Measurements from ENCODE around the gene ACOXL.

Gene ACOXL

DNA sequence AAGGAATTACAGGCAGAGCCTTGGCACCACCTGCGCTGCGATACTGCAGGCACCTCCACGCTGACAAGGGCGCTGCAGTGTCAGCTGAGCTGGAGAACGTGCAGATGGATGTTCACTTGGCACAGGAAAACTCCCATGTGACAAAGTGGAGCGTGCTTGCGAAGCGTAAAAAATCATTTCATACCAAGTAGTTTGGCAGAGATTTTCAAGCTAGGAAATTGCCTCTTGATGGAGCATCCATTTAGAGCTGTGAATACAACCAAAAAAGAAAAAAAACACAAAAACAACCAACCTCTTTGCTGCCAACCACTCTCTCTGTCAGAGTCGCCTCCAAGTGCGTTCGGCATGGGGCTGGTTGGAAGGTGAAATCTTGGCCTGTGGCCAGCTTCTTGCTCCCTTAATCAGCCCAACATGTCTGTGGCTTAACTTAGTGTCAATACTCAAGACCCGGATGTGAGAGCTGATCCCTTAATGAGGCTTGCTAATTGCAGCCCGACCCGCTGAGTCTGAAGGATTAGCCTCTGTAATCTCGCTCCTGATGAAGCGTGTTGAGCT lies 38.1 kb downstream of the ACOXL start:
- Histone ChIP-seq H3K36me3 (ENCODE audit: control insufficient read depth, insufficient read depth, low read length) (no peaks in the 10 kb centered on the region), H3K27me3 (replicated peaks; ENCODE audit: control insufficient read depth, insufficient read depth, low read length) (no peaks in the 10 kb centered on the region; the same call in none of the 2 replicates), H3K4me3 (replicated peaks; ENCODE audit: low read depth, low read length) (no peak overlapping the region)
- no peak for DNase-seq (ENCODE audit: extremely low read depth, insufficient read length)
- TF ChIP-seq, protein P1, sequence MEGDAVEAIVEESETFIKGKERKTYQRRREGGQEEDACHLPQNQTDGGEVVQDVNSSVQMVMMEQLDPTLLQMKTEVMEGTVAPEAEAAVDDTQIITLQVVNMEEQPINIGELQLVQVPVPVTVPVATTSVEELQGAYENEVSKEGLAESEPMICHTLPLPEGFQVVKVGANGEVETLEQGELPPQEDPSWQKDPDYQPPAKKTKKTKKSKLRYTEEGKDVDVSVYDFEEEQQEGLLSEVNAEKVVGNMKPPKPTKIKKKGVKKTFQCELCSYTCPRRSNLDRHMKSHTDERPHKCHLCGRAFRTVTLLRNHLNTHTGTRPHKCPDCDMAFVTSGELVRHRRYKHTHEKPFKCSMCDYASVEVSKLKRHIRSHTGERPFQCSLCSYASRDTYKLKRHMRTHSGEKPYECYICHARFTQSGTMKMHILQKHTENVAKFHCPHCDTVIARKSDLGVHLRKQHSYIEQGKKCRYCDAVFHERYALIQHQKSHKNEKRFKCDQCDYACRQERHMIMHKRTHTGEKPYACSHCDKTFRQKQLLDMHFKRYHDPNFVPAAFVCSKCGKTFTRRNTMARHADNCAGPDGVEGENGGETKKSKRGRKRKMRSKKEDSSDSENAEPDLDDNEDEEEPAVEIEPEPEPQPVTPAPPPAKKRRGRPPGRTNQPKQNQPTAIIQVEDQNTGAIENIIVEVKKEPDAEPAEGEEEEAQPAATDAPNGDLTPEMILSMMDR (IDR thresholded peaks at IDR 0.05; ENCODE audit: insufficient read depth, low read length, poor library complexity, severe bottlenecking) = no peak

DNA sequence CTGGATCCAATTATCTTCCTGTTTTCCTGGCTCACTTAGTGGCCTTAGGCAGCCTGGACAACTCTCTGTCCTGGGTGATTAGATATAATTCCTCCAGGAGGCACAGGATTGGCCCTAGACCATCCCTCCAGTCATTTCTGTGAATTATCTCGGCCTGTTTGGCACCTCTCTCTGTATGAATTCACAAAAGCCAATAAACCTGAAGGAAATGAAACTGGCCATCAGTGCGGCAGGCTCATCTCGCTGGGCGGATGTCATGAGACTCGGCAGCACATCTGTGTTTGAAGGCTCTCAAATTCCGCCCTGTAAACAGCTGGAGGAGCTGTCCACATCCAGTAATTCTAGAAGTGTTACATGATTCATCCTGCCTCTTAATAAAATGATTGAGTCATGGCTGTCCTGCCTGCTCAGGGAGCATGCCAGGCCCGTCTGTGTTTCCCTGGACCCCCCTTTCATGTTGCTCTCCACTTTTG lies 38.6 kb downstream of the ACOXL start:
- Histone ChIP-seq H3K4me3 (replicated peaks; ENCODE audit: low read depth, low read length) (no peak overlapping the region), H3K36me3 (ENCODE audit: control insufficient read depth, insufficient read depth, low read length) (no peaks in the 10 kb centered on the region), H3K27me3 (replicated peaks; ENCODE audit: control insufficient read depth, insufficient read depth, low read length) (no peaks in the 10 kb centered on the region; the same call in none of the 2 replicates)
- TF ChIP-seq, protein P1 (IDR thresholded peaks at IDR 0.05; ENCODE audit: insufficient read depth, low read length, poor library complexity, severe bottlenecking) = no peak
- DNase-seq (ENCODE audit: extremely low read depth, insufficient read length) = no peak

DNA sequence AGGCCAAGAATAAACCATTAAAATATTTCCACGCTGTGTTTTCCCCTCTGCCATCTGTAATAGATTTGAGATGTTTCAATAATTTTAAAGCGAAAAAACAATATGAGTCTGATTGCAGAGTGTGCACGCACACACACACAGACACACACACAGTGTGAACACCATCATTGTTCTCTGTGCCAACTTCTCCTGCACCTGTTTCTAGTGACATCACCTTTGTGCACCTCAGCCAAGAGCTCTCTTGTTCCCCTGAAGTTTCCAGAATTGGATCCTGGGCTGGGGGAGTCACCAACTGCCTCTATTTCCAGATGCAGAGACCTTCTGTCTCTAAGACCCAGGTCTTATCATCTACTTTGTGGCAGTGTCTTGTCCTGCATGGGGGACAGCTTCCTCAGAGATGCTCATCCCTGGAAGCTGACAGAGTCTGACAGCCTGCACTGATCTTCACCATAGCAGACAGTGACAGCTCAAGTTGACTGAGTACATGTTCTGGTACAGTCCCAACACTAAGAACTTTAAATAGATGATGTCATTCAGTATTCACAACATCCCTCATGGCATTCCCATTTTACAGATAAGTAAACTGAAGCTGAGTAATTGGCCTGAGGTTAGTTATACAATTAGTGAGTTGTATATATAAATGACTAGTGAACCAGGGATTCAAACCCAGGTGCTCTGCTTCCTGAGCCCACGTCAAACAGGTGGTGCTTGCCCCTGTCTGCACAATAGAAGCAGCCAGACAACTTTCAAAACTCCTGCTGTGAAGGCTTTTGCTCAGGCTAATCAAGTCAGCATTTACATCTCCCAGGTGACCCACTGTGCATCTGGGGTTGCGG lies 39.4 kb downstream of the ACOXL start:
- DNase-seq (ENCODE audit: extremely low read depth, insufficient read length) = no peak
- no peaks in the 10 kb centered on the region; the same call in none of the 2 replicates for H3K27me3 ChIP-seq (replicated peaks; ENCODE audit: control insufficient read depth, insufficient read depth, low read length)
- no peak overlapping the region for H3K4me3 ChIP-seq (replicated peaks; ENCODE audit: low read depth, low read length)
- TF ChIP-seq, protein P1 (IDR thresholded peaks at IDR 0.05; ENCODE audit: insufficient read depth, low read length, poor library complexity, severe bottlenecking) = no peak
- H3K36me3 ChIP-seq (ENCODE audit: control insufficient read depth, insufficient read depth, low read length) = no peaks in the 10 kb centered on the region

DNA sequence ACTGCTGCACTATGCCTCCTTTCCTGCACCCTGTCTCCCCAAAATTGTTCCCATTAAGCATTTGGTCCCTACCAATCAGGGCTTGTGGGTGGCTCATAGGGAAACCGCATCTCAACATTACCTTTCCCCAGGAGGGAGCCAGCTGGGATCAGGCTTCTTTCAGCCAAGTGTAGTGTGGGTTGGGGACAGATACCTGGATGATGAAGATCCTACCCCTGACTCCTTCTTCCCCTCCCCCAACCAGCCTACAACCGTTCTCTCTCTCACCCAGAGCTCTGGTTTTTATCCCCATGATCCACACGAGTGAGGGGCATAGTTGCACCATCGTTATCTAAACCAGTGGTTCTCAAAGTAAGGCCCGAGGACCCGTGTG lies 40.0 kb downstream of the ACOXL start:
- Histone ChIP-seq H3K27me3 (replicated peaks; ENCODE audit: control insufficient read depth, insufficient read depth, low read length) (no peaks in the 10 kb centered on the region; the same call in none of the 2 replicates), H3K36me3 (ENCODE audit: control insufficient read depth, insufficient read depth, low read length) (no peaks in the 10 kb centered on the region), H3K4me3 (replicated peaks; ENCODE audit: low read depth, low read length) (no peak overlapping the region)
- DNase-seq (ENCODE audit: extremely low read depth, insufficient read length) = no peak
- TF ChIP-seq, protein P1 (IDR thresholded peaks at IDR 0.05; ENCODE audit: insufficient read depth, low read length, poor library complexity, severe bottlenecking) = no peak

DNA sequence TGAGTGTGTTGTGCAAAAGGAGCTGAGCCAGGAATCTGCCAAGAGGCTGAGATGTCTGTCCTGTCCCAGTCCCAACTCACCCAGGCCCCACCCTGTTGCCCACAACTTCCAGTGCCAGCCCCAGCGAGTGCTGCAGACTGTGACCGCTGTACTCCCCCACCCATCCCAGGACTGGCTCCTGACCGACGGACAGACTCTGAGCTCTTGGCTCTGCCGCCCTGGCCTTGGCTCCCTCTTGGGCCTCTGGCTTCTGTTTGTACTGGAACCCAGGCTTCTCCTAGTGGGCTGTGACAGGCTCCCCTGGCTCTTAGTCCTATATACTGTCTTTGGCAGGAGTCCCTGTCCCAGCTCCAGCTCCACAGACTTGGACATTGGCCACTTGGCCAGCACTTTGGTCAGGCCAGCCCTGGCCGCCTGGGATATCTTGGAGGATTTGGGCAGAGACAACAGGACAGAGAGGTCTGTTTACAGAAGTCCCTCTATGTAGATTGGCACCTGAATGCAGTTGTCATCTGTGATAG lies 41.1 kb downstream of the ACOXL start:
- DNase-seq (ENCODE audit: extremely low read depth, insufficient read length) = no peak
- H3K27me3 ChIP-seq (replicated peaks; ENCODE audit: control insufficient read depth, insufficient read depth, low read length) = no peaks in the 10 kb centered on the region; the same call in none of the 2 replicates
- TF ChIP-seq, protein P1 (IDR thresholded peaks at IDR 0.05; ENCODE audit: insufficient read depth, low read length, poor library complexity, severe bottlenecking) = no peak
- H3K36me3 ChIP-seq (ENCODE audit: control insufficient read depth, insufficient read depth, low read length) = no peaks in the 10 kb centered on the region
- H3K4me3 ChIP-seq (replicated peaks; ENCODE audit: low read depth, low read length) = no peak overlapping the region

All from GM06990 (cell line).